ENCODE measurements around the gene OPN1SW.

Gene OPN1SW

DNA sequence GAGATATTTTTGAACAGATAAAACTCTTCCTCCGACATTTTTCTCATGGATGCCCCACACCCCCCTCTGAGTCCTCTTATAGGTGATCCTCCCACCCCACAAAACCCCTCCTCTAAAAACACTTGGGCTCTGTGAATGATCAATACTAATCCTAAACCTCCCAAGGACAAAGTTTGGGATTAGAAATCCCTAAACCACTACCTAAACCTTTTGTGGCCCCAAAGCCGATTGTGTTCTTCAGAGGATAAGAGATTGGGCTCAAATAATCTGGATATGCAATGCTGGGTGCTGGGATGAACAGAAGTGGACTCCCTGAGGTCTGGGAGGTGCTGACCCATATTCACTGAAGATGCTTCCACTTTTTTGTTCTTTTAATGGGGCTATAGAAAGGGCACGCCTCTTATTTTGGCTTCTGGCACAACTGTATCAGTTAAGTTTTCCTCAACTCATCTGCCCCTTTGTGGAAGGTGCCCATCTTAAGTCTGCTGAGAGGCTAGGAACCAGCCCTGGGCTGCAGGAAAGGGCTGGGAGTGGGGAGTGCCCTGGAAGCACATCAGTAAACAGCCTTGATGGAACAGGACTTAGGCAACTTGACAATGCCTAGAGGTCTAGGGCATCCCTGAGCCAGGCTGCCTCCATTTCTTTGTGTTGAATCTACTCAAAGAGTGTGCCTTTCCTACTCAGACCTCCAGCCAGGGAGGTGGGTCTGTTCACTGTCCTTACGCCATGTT lies at the start of gene OPN1SW:
OPN1SW (minus strand) TSS at position 51 of the 731 bp plus-strand sequence; CDS start at position 38, 13 bp downstream.
- DNase-seq = no peak

DNA sequence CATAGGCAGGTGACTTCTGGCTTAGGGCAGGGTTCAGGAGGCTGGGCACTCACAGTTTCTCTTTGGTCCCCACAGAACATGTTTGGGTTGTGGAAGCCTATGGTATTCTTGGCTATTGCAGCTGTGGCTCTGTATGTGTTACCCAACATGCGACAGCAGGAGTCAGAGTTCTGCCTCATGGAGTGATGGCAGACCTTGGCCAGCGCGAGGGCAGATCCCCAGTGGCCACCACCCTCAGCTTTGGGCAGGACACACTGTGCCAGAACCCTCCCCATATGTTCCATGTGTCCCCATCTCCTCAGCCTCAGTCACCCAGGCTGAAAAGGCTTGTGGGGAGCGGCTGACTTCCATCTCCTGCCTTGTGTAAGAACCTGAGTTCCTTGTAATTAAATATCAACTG lies 46.1 kb upstream of the OPN1SW start:
- DNase-seq = no peak

DNA sequence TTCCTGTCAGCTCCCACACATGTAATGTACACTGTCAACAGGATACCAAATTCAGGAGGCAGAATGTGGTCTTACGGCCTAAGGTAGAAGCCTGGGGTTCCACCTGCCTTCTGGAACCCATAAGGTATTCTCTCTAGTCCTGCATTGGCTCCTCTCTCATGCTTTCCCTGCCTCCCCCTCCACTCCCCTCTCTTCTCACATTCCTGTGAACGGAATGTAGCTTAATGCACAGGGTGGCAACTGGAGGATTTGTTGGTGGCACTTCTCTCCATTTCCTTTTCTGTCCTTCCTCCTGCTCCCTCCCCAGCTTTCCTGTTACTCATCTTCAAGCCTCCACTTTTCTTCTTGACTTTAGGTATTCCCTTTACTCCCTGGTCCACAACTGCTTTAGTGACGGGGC lies 43.1 kb upstream of the OPN1SW start:
- DNase-seq = no peak

DNA sequence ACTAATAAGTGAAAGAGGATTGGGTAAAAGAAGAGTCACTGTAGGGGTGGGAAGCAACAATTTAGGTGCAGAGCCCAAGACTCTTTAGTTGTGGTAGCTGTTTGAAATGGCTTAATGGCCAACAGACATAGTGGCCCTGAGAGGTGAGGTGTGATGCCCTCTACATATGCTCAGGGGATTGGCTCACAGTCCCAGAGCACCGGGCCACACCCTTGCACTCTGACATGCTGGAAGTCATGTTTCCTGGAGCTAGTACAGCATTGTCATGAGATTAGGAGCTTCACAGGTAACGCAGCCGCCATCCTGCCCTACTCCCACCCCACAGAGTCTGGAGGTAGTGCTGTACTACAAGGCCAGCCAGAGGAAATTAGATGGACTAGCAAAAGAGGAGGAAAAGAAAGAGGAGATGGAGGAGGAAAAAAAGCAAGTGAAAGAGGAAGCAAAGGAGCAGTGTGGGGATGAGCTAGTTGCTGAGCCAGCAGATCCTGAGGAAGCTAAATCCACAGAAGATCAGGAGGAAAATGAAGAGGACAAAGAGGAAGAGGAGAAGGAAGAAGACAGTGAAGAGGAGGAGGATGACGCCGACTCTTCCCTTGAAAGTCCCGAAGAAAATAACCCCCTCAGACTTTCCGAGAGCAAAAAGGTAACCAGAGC lies 39.8 kb upstream of the OPN1SW start:
- DNase-seq = no peak

- DNase-seq = peak; percentile 38
Measured at GRCh38 chr7:128814499-128814898, 38.9 kb upstream of the OPN1SW start.

GRCh38 chr7:128812514-128813168 lies 37.0 kb upstream of the OPN1SW start:
- DNase-seq = peak; percentile 99

DNA sequence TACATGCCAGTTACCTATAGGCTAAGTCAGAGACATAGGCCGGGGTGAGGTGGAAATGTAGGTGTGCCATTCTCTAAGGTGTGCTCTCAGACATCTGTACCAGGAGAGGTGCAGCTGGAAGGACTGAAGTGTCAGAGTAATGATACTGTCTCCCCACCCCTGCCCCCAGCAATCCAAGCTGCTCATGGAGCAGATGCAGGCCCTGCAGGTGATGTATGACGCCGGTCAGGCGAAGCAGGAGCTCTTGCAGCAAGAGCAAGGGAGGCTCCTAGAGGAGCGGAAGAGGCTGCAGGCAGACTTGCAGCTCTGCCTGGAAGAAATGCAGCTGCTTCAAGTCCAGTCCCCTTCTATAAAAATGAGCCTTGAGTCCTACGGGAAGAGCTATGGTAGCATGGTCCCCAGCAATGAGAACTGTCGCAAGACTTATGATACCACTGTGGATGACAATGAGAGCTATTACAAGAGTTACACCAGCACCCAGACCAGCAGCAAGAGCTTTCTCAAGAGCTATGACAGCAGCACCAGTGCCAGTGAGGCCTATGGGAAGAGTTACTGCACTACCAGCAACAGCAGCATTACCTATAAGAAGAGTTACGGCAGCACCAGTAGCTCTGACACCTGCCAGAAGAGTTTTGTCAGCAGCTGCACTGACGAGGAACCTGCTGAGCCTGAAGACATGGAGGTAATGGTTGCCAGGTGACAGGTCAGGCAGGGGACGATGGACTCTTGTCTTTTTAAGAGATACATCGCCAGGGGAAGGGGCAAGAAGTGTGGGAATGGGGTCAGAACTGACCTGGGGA lies 36.2 kb upstream of the OPN1SW start:
- peak; percentile 95 for DNase-seq

DNA sequence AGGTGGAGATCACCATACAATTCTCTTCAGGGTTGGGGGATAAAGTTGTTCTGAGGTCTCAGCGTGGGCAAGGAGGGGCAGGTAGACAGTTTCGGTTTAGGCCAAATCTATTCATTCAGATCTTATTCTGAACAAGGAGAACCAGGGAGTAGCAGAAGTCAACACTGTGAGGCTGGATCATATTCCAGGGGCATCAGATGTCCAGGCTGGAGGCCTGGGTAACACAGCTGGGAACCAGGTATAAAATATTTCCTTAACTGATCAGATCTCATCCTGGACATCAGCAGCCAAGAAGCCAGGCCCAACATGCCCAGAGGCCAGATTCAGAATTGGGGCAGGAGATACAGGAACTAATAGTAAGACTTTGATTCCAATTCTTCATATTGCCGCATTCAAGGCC lies 35.4 kb upstream of the OPN1SW start:
- no peak for DNase-seq

DNA sequence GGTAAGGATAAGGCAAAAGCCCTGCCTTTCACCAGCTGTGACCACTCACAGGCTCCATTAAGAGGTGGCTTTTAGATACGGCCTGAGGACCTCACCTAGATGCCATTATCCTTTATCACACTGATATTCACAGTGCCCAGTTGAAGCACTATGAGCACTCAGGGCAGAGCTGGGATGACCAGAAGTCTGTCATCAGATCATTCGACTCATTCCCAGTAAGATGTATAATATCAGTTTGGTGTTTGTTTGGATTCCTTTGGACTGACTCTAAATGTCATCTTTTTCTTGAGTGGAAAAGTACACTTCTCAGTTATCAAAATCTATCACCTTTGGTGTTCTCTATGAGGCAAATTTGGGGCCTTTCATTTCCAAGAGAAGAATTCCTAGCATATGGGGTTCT lies 34.9 kb upstream of the OPN1SW start:
- DNase-seq = no peak

DNA sequence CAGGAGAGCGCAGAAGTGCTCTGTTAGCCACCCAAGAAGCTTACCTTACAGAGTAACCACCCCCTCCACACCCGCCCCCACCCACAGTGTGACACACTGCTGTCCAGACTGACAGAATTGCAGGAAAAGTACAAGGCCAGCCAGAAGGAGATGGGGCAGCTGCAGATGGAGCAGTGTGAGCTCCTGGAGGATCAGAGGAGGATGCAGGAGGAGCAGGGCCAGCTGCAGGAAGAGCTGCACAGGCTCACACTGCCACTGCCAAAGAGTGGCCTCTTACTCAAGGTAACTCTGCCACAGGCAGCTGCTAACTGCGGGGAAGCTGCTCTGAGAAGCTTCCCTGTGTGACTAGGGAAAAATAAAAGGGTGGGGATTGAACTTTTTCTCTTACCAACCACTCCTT lies 33.8 kb upstream of the OPN1SW start:
- DNase-seq = no peak

GRCh38 chr7:128807191-128807590 lies 31.6 kb upstream of the OPN1SW start:
- DNase-seq = peak; percentile 76

DNA sequence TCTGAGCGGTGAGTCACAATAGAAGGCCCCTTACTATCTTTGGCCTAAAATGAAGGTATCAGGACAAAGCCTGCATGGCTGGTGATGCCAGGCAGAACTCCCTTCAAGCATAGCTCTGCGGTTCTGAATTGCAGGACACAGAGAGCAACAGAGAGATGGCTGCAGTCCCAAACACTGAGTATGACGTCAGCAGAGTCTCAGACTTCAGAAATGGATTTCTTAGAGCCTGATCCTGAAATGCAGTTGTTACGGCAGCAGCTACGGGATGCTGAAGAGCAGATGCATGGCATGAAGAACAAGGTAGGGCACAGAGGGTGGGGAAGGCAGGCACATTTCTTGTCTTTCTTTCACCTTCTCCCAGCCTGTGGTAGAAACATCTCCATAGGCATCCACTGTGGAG lies 29.6 kb upstream of the OPN1SW start:
- no peak for DNase-seq

GRCh38 chr7:128804484-128804883 lies 28.9 kb upstream of the OPN1SW start:
- no peak for DNase-seq

DNA sequence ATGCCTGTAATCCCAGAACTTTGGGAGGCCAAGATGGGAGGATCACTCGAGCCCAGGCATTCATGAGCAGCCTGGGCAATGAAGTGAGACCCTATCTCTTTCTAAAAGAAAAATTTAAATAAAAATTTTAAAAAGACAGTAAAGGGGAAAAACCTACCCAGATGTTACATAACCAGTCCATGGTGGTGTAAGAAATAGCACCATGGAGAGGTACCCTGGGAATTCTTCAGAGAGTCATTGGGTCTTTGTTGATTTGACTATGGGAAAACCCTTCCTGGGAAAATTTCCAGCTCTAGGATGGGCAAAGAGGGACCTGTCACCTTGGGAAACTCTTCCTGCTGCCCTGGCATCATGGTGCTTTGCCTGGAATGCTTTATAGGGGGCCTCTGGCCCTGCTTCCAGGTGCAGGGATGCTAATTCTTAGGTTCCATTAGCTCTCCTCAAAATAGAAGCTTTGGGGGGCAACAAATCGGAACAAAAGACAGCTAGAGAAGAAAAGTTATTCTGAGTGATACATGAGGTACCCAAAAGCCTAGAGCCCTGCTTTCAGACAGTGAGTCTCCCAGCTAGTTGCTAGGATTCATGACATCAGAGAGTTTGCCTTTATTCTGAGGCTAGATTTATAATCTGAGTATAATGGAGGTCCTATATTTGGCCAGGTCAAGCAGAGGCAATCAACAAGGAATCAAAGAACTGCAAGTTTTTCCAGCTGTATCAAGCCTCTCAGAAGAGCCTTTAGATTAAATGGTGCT lies 26.2 kb upstream of the OPN1SW start:
- no peak for DNase-seq

GRCh38 chr7:128801003-128801402 lies 25.4 kb upstream of the OPN1SW start:
- DNase-seq = no peak

GRCh38 chr7:128800567-128800966 lies 25.0 kb upstream of the OPN1SW start:
- DNase-seq = no peak

DNA sequence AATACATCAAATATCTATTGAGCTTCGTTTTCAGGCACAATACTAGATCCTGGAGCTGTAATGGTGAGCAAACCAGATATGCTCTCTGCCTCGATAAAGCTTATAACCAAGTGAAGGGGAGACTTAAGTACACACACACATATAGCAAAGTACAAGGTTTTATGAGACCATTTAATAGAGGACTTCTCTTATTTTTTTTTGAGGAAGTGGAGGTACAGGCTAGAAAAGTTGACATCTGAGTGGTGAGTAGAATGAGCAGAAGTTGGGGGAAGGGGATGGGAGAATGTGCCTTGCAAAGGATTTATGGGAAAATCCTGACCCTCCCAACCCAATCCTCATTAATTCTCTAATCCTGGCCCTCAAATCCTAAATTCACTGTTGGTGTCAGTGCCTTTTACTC lies 23.9 kb upstream of the OPN1SW start:
- no peak for DNase-seq

- no peak for DNase-seq
Measured at GRCh38 chr7:128796327-128796726, 20.7 kb upstream of the OPN1SW start.

- DNase-seq = no peak
Measured at GRCh38 chr7:128795129-128795528, 19.5 kb upstream of the OPN1SW start.

- DNase-seq = no peak
Measured at GRCh38 chr7:128794436-128794835, 18.8 kb upstream of the OPN1SW start.

DNA sequence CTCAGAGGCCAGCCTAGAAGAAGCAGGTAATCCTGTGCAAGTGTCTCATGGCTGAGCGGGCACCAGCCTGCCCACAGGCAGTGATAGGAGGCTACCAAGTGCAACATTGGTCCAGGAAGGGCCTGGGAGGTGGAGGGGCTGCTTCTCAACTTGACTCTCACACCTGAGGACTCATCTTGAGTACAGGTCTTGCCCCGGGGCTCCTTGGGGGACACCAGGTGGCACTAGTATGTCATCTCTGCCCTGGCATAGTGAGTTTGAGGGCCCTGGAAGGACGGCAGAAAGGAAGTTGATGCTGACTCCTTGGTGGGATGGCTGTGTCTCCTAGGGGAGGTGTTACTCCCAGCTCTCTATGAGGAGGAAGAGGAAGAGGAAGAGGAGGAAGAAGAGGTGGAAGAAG lies 18.4 kb upstream of the OPN1SW start:
- no peak for DNase-seq

DNA sequence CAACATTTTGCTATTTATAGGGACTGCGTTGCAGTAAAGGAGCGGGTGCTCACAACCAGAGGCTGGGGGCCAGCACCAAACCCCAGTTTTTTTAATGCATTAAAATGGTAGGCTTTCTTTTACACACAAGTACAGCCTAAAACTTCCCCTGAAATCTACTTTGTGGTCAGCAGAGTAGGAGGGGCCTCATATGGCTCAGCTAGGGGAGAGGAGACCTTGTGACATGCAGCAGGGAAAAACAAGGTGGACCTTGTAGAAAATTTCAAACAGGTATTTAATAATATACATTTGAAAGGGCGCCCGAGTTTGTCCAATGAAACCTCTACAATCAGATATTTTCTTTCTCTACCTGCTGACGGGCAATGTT lies 17.6 kb upstream of the OPN1SW start:
- DNase-seq = no peak

Measured in NCI-H146 (cell line).